H9 (cell line): ENCODE results near the gene FTO. TPM values are rescaled to one million over a fixed set of nuclear protein-coding genes. Genes with fewer than 3 reads are reported as not detected.

Experiments used
- DNase-seq: peaks from one replicate; pipeline ENCODE4 v3.0.0-alpha.2; 2017
- H2AFZ ChIP-seq: one replicate; pipeline ENCODE4 v1.6.1; 2013; ENCODE audit warnings: mild to moderate bottlenecking, low read length, control low read depth, moderate library complexity
- H2AK5ac ChIP-seq: 2 replicates; pipeline ENCODE4 v1.6.1; 2013; ENCODE audit warnings: low read length, control low read depth, mixed read lengths; ENCODE audit not compliant: insufficient read length
- H2BK120ac ChIP-seq: one replicate; pipeline ENCODE4 v1.6.1; 2013; ENCODE audit warnings: low read depth, mild to moderate bottlenecking, low read length, control low read depth, inconsistent platforms; ENCODE audit not compliant: poor library complexity, severe bottlenecking
- H2BK12ac ChIP-seq: 2 replicates; pipeline ENCODE4 v1.6.1; 2013; ENCODE audit warnings: low read length, control low read depth, mixed read lengths, low read depth; ENCODE audit not compliant: insufficient read length
- H2BK15ac ChIP-seq: 2 replicates; pipeline ENCODE4 v1.6.1; 2013; ENCODE audit warnings: low read depth, low read length, control low read depth
- H2BK20ac ChIP-seq: one replicate; pipeline ENCODE4 v1.6.1; 2013; ENCODE audit warnings: low read depth, mild to moderate bottlenecking, low read length, control low read depth, inconsistent platforms; ENCODE audit not compliant: poor library complexity, severe bottlenecking
- H2BK5ac ChIP-seq: 2 replicates; pipeline ENCODE4 v1.6.1; 2013; ENCODE audit warnings: low read length, control low read depth, mixed read lengths; ENCODE audit not compliant: insufficient read length
- H3K14ac ChIP-seq: 2 replicates; pipeline ENCODE4 v1.6.1; 2013; ENCODE audit warnings: low read length, control low read depth; ENCODE audit not compliant: insufficient read depth
- H3K18ac ChIP-seq: 2 replicates; pipeline ENCODE4 v1.6.1; 2013; ENCODE audit warnings: low read depth, mild to moderate bottlenecking, mixed read lengths, low read length, control low read depth; ENCODE audit not compliant: insufficient read length
- H3K23ac ChIP-seq: 2 replicates; pipeline ENCODE4 v1.6.1; 2013; ENCODE audit warnings: low read length, control low read depth, mixed read lengths, low read depth; ENCODE audit not compliant: insufficient read length
- H3K23me2 ChIP-seq: 2 replicates; pipeline ENCODE4 v1.6.1; 2013; ENCODE audit warnings: low read depth, mild to moderate bottlenecking, mixed read lengths, low read length, control low read depth; ENCODE audit not compliant: insufficient read length, poor library complexity, severe bottlenecking
- H3K27ac ChIP-seq: 2 replicates; pipeline ENCODE4 v1.5.1; 2013; ENCODE audit warnings: low read length, control low read depth, mixed read lengths, low read depth; ENCODE audit not compliant: insufficient read length
- H3K27me3 ChIP-seq: 2 replicates; pipeline ENCODE4 v1.6.1; 2013; ENCODE audit warnings: low read length, control low read depth, inconsistent platforms; ENCODE audit not compliant: insufficient read depth
- H3K4ac ChIP-seq: 2 replicates; pipeline ENCODE4 v1.6.1; 2013; ENCODE audit warnings: low read depth, mild to moderate bottlenecking, control low read depth, inconsistent platforms, low read length, moderate library complexity
- H3K4me1 ChIP-seq: 2 replicates; pipeline ENCODE4 v1.6.1; 2013; ENCODE audit warnings: low read length, control low read depth, inconsistent platforms; ENCODE audit not compliant: insufficient read depth
- H3K4me2 ChIP-seq: 2 replicates; pipeline ENCODE4 v1.6.1; 2013; ENCODE audit warnings: low read length, control low read depth, mixed read lengths; ENCODE audit not compliant: insufficient read length, insufficient read depth
- H3K56ac ChIP-seq: 2 replicates; pipeline ENCODE4 v1.6.1; 2013; ENCODE audit warnings: low read depth, mild to moderate bottlenecking, mixed read lengths, low read length, control low read depth; ENCODE audit not compliant: insufficient read length
- H3K79me1 ChIP-seq: 2 replicates; pipeline ENCODE4 v1.6.1; 2013; ENCODE audit warnings: low read depth, mild to moderate bottlenecking, moderate library complexity, low read length, control low read depth, inconsistent platforms; ENCODE audit not compliant: insufficient read depth, poor library complexity, severe bottlenecking
- H3K79me2 ChIP-seq: 2 replicates; pipeline ENCODE4 v1.6.1; 2013; ENCODE audit warnings: low read length, control low read depth, inconsistent platforms; ENCODE audit not compliant: insufficient read depth
- H3K9ac ChIP-seq: 2 replicates; pipeline ENCODE4 v1.6.1; 2013; ENCODE audit warnings: low read length, control low read depth, mixed read lengths; ENCODE audit not compliant: insufficient read length; ENCODE audit errors: extremely low read depth
- H3K9me3 ChIP-seq: one replicate; pipeline ENCODE4 v1.6.1; 2013; ENCODE audit warnings: low read depth, low read length, inconsistent platforms; ENCODE audit not compliant: control insufficient read depth
- H3T11ph ChIP-seq: one replicate; pipeline ENCODE4 v1.6.1; 2013; ENCODE audit warnings: mild to moderate bottlenecking, low read length, control low read depth, inconsistent platforms
- H4K20me1 ChIP-seq: one replicate; pipeline ENCODE4 v1.6.1; 2013; ENCODE audit not compliant: control insufficient read depth, insufficient read length, insufficient read depth
- H4K5ac ChIP-seq: 2 replicates; pipeline ENCODE4 v1.6.1; 2013; ENCODE audit warnings: low read depth, mild to moderate bottlenecking, mixed read lengths, low read length, control low read depth; ENCODE audit not compliant: insufficient read length
- H4K8ac ChIP-seq: replicated peaks from 2 replicates; pipeline ENCODE4 v1.6.1; 2013; ENCODE audit warnings: low read length, control low read depth, mixed read lengths, low read depth; ENCODE audit not compliant: insufficient read length
- H4K91ac ChIP-seq: 2 replicates; pipeline ENCODE4 v1.6.1; 2013; ENCODE audit warnings: low read depth, mild to moderate bottlenecking, moderate library complexity, mixed read lengths, low read length, control low read depth; ENCODE audit not compliant: insufficient read length
- H3K27ac Mint-ChIP-seq, 3 experiments: 2 replicates in 2 of 3; 3 replicates in 1 of 3; pipeline ENCODE4 v1.8.0; 2020 to 2021; ENCODE audit warnings: mixed read lengths in 3 of 3, mild to moderate bottlenecking in 1 of 3, moderate library complexity in 1 of 3
- H3K27me3 Mint-ChIP-seq: 2 replicates; pipeline ENCODE4 v1.8.0; 2021; ENCODE audit warnings: low read depth, mild to moderate bottlenecking, moderate library complexity, mixed read lengths
- H3K36me3 Mint-ChIP-seq, 3 experiments: 2 replicates in 2 of 3; 3 replicates in 1 of 3; pipeline ENCODE4 v1.8.0; 2020 to 2021; ENCODE audit warnings: low read depth in 3 of 3, mixed read lengths in 3 of 3; ENCODE audit not compliant: insufficient read depth in 1 of 3
- H3K4me1 Mint-ChIP-seq, 2 experiments: 2 replicates each; pipeline ENCODE4 v1.8.0; 2020; ENCODE audit warnings: mixed read lengths in 2 of 2
- H3K4me3 Mint-ChIP-seq, 2 experiments: 2 replicates in 1 of 2; 3 replicates in 1 of 2; pipeline ENCODE4 v1.8.0; 2020 to 2021; ENCODE audit warnings: mild to moderate bottlenecking in 2 of 2, mixed read lengths in 2 of 2, moderate library complexity in 1 of 2
- H3K9me3 Mint-ChIP-seq, 2 experiments: 2 replicates in 1 of 2; 3 replicates in 1 of 2; pipeline ENCODE4 v1.8.0; 2020; ENCODE audit warnings: mild to moderate bottlenecking in 2 of 2, mixed read lengths in 2 of 2, moderate library complexity in 1 of 2
- CTCF ChIP-seq: fragments of 200-600 bp; sonication (generic); conservative IDR thresholded peaks from 3 replicates; pipeline ENCODE4 v1.8.0; 2021; ENCODE audit warnings: antibody characterized with exemption, mild to moderate bottlenecking
- WGBS: extraction: QIAGEN DNeasy Blood & Tissue Kit; methylation state at CpG from one replicate; pipeline ENCODE4 v1.1.7; 2013; ENCODE audit warnings: missing lambda C conversion rate, low lambda C conversion rate, mixed read lengths; ENCODE audit not compliant: insufficient read length; ENCODE audit errors: extremely low coverage; 5-methylcytosine and 5-hydroxymethylcytosine counted together
- total RNA-seq: library from RNA; stranded (reverse); gene quantifications from 2 replicates; pipeline ENCODE4 v1.2.1, GENCODE V29; 2021

Gene FTO
- total RNA-seq, 1 experiment from 2014 or later: 67.9 TPM

GRCh38 chr16:53822936-53823529, 119.1 kb downstream of the FTO start:
- Histone ChIP-seq H2BK12ac (no peak overlapping the region), H3K4ac (no peak overlapping the region), H3K23ac (no peak overlapping the region), H2BK15ac (no peak overlapping the region), H3K79me1 (no peaks in the 10 kb centered on the region), H3K14ac (no peak overlapping the region), H3K27ac (no peak overlapping the region), H2BK120ac (no peak overlapping the region), H2AK5ac (no peak overlapping the region), H4K91ac (no peak overlapping the region), H4K5ac (no peak overlapping the region), H4K20me1 (no peaks in the 10 kb centered on the region), H3K23me2 (no peaks in the 10 kb centered on the region), H4K8ac (no peak overlapping the region), H3K4me1 (no peaks in the 10 kb centered on the region; the same call in 1 of the 2 replicates), H3K4me2 (no peak overlapping the region), H3K27me3 (no peaks in the 10 kb centered on the region), H2AFZ (no peak overlapping the region), H3K79me2 (no peaks in the 10 kb centered on the region), H2BK5ac (no peak overlapping the region), H3T11ph (no peak overlapping the region), H3K18ac (no peak overlapping the region), H3K56ac (no peak overlapping the region), H3K9me3 (no peaks in the 10 kb centered on the region), H3K9ac (no peak overlapping the region), H2BK20ac (no peak overlapping the region)
- H3K27me3 Mint-ChIP-seq: no peaks in the 10 kb centered on the region
- no peak overlapping the region for H3K27ac Mint-ChIP-seq
- H3K36me3 Mint-ChIP-seq: peaks cover 0 to 11% (median 7%) of the 10 kb centered on the region in 3 experiments; a peak in 4 of 7 replicates
- no peak overlapping the region for H3K4me3 Mint-ChIP-seq
- DNase-seq: no peak
- peaks cover 6 to 16% of the 10 kb centered on the region in 2 experiments for H3K4me1 Mint-ChIP-seq
- TF ChIP-seq CTCF: no peak
- WGBS: 100% methylated on average over 1 of the region's 7 CpGs
- H3K9me3 Mint-ChIP-seq: no peaks in the 10 kb centered on the region
